VCaP (cell line): Measurements from ENCODE around the gene SIDT2.
A peak's percentile ranks its signal among the peaks of the same experiment; 100 is the strongest.

Experiments
- H3K27ac ChIP-seq: fragments of 450-650 bp; 2 replicates; pipeline ENCODE4 v1.5.1; 2017
- TF ChIP-seq, protein P1 (sequence below): fragments of 450-650 bp; conservative IDR thresholded peaks from 2 replicates; pipeline ENCODE4 v1.5.1; 2017; ENCODE audit warnings: mild to moderate bottlenecking, moderate library complexity

The SIDT2 gene

GRCh38 chr11:117172724-117173421 is 5.7 kb upstream of the SIDT2 start:
- H3K27ac ChIP-seq: peak overlapping the region; percentile 12; the same call in 1 of the 2 replicates

GRCh38 chr11:117175104-117175503 is 3.4 kb upstream of the SIDT2 start:
- peak overlapping the region; percentile 87 for H3K27ac ChIP-seq
- TF ChIP-seq, protein P1, sequence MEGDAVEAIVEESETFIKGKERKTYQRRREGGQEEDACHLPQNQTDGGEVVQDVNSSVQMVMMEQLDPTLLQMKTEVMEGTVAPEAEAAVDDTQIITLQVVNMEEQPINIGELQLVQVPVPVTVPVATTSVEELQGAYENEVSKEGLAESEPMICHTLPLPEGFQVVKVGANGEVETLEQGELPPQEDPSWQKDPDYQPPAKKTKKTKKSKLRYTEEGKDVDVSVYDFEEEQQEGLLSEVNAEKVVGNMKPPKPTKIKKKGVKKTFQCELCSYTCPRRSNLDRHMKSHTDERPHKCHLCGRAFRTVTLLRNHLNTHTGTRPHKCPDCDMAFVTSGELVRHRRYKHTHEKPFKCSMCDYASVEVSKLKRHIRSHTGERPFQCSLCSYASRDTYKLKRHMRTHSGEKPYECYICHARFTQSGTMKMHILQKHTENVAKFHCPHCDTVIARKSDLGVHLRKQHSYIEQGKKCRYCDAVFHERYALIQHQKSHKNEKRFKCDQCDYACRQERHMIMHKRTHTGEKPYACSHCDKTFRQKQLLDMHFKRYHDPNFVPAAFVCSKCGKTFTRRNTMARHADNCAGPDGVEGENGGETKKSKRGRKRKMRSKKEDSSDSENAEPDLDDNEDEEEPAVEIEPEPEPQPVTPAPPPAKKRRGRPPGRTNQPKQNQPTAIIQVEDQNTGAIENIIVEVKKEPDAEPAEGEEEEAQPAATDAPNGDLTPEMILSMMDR: no peak

More at GRCh38 chr11:117172724-117173421, 5.7 kb upstream of the SIDT2 start:
- TF ChIP-seq, protein P1: no peak

GRCh38 chr11:117175781-117176180 is 2.8 kb upstream of the SIDT2 start:
- H3K27ac ChIP-seq: peak overlapping the region; percentile 87
- TF ChIP-seq, protein P1: no peak

- TF ChIP-seq, protein P1: no peak
- peak overlapping the region; percentile 87 for H3K27ac ChIP-seq
Observed at GRCh38 chr11:117176186-117176585, 2.4 kb upstream of the SIDT2 start.

DNA sequence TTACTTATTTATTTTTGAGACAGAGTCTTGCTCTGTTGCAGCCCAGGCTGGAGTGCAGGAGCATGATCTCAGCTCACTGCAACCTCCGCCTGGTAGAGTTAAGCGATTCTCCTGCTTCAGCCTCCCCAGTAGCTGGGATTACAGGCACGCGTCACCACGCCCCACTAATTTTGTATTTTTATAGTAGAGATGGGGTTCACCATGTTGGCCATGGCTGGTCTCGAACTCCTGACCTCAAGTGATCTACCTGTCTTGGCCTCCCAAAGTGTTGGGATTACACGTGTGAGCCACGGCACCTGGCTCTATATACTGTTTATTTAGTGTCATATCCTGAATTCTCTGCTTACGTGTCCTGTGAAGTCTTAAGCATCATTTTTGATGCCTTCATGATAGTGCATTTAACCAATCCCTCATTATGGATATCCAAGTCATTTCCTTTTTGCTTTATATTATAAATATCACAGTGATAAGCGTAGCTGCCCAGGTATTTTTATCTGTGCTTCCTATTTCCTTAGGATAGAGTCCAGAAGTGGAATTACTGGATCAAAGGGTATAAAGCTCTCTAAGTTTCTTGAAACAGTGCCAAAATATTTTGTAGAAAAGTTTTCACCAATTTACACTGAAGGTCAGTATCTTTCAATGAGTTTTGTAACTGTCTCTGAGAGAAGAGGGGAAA is 871 bp upstream of the SIDT2 start:
- TF ChIP-seq, protein P1: no peak
- H3K27ac ChIP-seq: peak overlapping the region; percentile 87

DNA sequence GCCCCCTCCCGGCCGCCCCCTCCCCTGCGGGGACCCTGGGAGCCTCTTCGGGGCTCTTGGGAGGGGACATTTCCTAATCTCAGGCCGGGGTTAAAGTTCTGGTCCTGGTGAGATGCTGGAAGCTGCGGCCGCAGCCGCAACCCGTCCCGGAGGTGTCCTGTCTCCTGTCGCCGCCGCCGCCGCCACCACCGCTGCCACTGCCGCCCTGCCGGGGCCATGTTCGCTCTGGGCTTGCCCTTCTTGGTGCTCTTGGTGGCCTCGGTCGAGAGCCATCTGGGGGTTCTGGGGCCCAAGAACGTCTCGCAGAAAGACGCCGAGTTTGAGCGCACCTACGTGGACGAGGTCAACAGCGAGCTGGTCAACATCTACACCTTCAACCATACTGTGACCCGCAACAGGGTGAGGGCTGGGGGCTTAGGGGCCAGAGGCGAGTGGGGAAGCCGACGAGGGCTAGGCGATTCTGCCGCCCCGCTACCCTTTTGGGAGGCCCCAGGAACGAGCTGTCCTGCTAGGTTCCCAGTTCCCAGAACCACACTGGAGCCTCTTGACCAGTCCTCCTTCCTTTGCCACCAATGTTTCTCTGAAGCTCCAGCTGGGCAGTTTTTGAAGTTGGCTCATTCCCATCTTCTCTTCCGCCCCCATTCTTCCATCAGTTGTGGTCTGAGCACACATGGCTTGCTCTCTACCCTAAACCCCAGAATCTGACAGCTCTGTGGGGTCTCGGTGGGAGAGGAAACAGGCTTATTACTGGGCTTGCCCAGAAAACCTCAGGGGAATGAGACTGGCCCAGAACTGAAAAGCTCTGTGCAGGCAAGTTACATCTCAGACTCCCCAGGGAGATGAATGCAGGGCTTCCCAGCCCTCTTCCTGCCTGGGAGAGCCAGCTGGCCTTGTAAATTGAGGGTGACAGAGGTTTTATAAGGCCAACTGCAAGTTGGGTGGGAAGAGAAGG is 781 bp downstream of the SIDT2 start:
- TF ChIP-seq, protein P1: no peak
- peak overlapping the region; percentile 87 for H3K27ac ChIP-seq

DNA sequence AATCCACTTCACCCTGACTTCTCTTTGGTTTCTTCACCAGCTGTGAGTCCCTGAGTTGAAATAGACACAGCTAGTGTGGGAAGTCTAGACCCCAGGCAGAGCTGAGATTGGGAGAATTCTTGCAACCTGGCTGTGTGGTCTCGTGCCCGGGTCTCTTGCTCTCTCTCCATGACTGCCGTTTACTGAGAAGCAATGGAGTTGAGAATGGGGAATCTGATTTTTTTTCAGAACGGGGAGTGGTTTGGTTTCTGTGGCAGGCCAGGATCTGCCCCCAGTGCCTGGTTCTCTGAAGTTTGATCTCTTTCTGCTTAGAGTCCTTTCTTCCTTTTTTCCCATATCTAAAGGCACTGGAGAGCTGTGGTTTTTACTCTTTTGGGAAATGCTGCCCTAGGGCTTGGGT is 1.5 kb downstream of the SIDT2 start:
- TF ChIP-seq, protein P1: no peak
- peak overlapping the region; percentile 87 for H3K27ac ChIP-seq
